ENCODE measurements around the gene CDH4. TPM values are rescaled to one million over a fixed set of nuclear protein-coding genes. Genes with fewer than 3 reads are reported as not detected.

Gene CDH4
- total and polyA plus RNA-seq, 4 donors: 5.8 to 24.1 (median 17.1) TPM

DNA sequence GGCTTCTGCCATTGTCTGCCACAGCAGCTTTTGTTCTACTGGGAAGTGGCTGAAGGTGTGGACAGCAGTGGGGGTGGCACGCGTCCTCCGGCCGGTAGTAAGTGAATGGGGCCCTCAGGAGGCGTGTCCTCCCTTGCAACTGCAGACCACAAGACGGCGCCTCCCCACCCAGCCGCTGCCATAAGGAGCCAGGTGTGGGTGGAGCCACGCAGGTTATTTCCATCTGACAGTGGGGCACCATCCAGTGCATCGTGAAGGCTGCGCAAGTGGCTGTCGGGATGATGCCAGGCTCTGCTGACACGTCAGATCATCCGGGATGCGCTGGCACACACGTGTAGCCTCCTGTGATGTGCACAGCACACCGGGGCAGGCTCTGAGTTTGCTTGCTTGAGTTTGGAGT is 379.7 kb downstream of the CDH4 start:
- Histone ChIP-seq H3K36me3 (ENCODE audit: control insufficient read depth, insufficient read depth, low read length) (peaks cover 2% of the 10 kb centered on the region), H3K4me3 (ENCODE audit: low read depth, low read length) (no peak overlapping the region), H3K27me3 (ENCODE audit: control insufficient read depth, insufficient read depth, low read length) (peaks cover 2% of the 10 kb centered on the region), H3K4me1 (ENCODE audit: control insufficient read depth, insufficient read depth, low read length) (peaks cover 56% of the 10 kb centered on the region), H3K27ac (ENCODE audit: low read depth, low read length) (no peak overlapping the region), H3K9me3 (ENCODE audit: control insufficient read depth, insufficient read depth, low read length) (no peaks in the 10 kb centered on the region)
- 89% methylated on average over 17 of the region's 17 CpGs for WGBS (ENCODE audit: insufficient coverage)
- DNase-seq (ENCODE audit: low read depth in 4 of 6, low spot score in 6 of 6): no peak

DNA sequence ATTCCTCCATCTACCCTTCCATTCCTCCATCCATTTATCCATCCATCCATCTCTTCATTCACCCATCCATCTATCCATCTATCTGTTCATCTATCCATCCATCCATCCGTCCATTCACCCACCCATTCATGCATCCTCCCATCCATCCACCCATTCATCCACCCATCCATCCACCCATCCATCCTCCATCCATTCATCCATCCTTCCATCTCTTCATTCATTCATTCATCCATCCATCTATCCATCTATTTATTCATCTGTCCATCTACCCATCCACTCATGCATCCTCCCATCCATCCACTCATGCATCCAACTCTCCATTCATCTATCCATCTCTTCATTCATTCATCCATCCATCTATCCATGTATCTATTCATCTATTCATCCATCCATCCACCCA is 380.9 kb downstream of the CDH4 start:
- H3K27me3 ChIP-seq (ENCODE audit: control insufficient read depth, insufficient read depth, low read length): peaks cover 2% of the 10 kb centered on the region
- H3K4me3 ChIP-seq (ENCODE audit: low read depth, low read length): no peak overlapping the region
- WGBS (ENCODE audit: insufficient coverage): 83% methylated on average over 1 of the region's 1 CpG
- no peaks in the 10 kb centered on the region for H3K9me3 ChIP-seq (ENCODE audit: control insufficient read depth, insufficient read depth, low read length)
- peaks cover 55% of the 10 kb centered on the region for H3K4me1 ChIP-seq (ENCODE audit: control insufficient read depth, insufficient read depth, low read length)
- DNase-seq (ENCODE audit: low read depth in 4 of 6, low spot score in 6 of 6): no peak
- H3K27ac ChIP-seq (ENCODE audit: low read depth, low read length): no peak overlapping the region
- peaks cover 2% of the 10 kb centered on the region for H3K36me3 ChIP-seq (ENCODE audit: control insufficient read depth, insufficient read depth, low read length)

DNA sequence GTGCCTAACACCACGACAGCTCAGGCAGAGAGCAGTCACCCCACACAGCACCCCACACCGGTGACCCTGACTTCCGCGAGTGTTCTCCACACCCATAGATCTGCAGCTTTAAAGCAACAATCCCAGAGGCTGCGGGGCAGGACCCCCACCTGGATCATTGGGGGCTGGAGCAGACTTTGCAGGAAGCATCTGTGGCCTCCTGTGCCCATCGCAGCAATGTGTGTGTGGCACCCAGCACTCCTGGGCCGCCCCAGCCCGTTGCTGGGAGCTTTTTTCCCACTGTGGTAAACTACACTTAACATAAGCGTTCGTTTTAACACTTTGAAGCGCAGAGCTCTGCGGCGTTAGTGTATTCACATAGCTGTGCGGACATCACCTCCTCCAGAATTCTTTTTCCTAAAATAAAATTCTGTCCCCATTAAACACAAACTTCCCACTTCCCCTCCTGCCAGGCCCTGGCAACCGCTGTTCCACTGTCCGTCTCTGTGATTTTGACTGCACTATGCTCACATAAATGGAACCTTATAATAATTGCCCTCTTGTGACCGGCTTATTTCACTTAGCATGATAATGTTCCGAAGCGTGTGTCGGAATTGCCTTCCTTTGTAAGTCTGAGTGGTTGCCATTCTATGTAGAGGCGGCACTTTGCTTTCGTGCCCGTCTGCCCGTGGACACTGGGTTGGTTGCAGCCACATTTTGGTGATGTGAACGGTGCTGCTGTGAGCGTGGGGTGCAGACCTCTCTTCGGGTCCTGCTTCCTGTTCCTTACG is 382.5 kb downstream of the CDH4 start:
- H3K27ac ChIP-seq (ENCODE audit: low read depth, low read length): no peak overlapping the region
- WGBS (ENCODE audit: insufficient coverage): 88% methylated on average over 24 of the region's 28 CpGs
- peaks cover 2% of the 10 kb centered on the region for H3K27me3 ChIP-seq (ENCODE audit: control insufficient read depth, insufficient read depth, low read length)
- no peak overlapping the region for H3K4me3 ChIP-seq (ENCODE audit: low read depth, low read length)
- peak in 1 of 6 donors; percentile 70 for DNase-seq (ENCODE audit: low read depth in 4 of 6, low spot score in 6 of 6)
- H3K4me1 ChIP-seq (ENCODE audit: control insufficient read depth, insufficient read depth, low read length): peaks cover 48% of the 10 kb centered on the region
- peaks cover 2% of the 10 kb centered on the region for H3K36me3 ChIP-seq (ENCODE audit: control insufficient read depth, insufficient read depth, low read length)
- no peaks in the 10 kb centered on the region for H3K9me3 ChIP-seq (ENCODE audit: control insufficient read depth, insufficient read depth, low read length)

DNA sequence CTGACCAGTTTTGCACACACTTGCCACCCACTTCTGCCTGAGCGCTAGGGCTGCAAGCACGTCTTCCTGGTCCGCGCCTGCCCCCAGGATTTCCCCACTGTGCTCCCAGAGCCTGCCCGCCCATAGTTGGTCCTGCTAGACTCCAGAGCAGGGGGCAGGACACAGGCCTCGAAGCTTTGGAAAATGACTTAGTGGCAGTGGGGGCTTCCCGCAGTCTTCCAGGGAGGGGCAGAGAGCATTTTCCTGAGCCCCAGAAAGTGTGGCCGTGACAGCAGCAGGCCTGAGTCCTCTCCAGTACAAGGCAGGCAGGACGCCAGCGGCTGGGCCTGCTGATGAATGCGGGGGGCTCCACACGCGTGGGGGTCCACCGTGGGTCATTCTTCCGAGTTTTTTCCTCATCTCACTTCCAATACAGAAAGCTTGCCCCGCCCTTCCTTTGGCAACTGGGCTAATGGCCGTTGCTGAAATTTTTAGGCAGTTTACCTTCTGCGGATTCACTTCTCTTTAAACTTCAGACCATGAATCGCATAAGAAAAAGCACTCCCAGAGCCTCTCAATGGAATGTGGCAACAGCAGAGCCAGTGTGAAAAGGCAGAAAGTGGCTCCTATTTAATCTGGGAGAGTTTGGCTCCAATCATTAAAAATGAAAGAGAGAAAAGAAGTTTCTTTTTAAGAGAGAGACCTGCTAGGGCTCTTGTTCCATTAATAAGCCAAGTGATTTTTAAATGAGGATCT is 383.8 kb downstream of the CDH4 start:
- Histone ChIP-seq H3K27ac (ENCODE audit: low read depth, low read length) (no peak overlapping the region), H3K4me3 (ENCODE audit: low read depth, low read length) (no peak overlapping the region), H3K36me3 (ENCODE audit: control insufficient read depth, insufficient read depth, low read length) (no peaks in the 10 kb centered on the region), H3K4me1 (ENCODE audit: control insufficient read depth, insufficient read depth, low read length) (peaks cover 52% of the 10 kb centered on the region), H3K27me3 (ENCODE audit: control insufficient read depth, insufficient read depth, low read length) (no peaks in the 10 kb centered on the region), H3K9me3 (ENCODE audit: control insufficient read depth, insufficient read depth, low read length) (no peaks in the 10 kb centered on the region)
- 57% methylated on average over 17 of the region's 19 CpGs for WGBS (ENCODE audit: insufficient coverage)
- DNase-seq (ENCODE audit: low read depth in 4 of 6, low spot score in 6 of 6): no peak

DNA sequence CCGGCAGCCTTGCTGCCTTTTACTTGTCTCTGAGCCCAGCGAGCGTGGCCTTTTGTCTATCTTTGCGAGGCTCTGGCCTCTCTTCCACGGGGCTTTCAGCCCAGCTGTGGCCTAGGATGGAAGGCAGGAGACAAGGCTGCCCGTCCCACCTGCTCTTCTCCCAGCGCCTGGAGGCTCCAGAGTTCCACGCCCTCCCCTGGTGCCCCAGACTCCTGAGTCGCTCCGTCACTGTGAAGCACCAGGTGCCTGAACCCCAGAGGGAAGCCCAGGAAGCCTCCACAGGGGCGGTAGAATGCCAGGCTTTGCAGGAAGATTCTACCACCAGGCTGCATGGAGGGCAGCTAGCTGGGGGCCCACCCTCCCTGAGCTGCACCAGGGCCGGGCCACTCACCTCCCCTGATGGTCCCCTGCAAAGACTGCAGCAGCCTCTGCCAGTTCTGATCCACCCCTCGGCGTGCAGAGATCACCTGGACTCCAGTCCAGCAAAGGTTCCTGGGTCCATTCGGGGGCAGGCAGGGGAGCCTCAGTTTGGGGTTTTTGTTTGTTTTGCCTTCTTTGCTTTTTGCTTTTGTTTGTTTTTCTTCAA is 384.6 kb downstream of the CDH4 start:
- Histone ChIP-seq H3K9me3 (ENCODE audit: control insufficient read depth, insufficient read depth, low read length) (no peaks in the 10 kb centered on the region), H3K27me3 (ENCODE audit: control insufficient read depth, insufficient read depth, low read length) (no peaks in the 10 kb centered on the region), H3K4me1 (ENCODE audit: control insufficient read depth, insufficient read depth, low read length) (peaks cover 56% of the 10 kb centered on the region), H3K27ac (ENCODE audit: low read depth, low read length) (no peak overlapping the region), H3K4me3 (ENCODE audit: low read depth, low read length) (no peak overlapping the region), H3K36me3 (ENCODE audit: control insufficient read depth, insufficient read depth, low read length) (no peaks in the 10 kb centered on the region)
- no peak for DNase-seq (ENCODE audit: low read depth in 4 of 6, low spot score in 6 of 6)
- 50% methylated on average over 11 of the region's 15 CpGs for WGBS (ENCODE audit: insufficient coverage)

DNA sequence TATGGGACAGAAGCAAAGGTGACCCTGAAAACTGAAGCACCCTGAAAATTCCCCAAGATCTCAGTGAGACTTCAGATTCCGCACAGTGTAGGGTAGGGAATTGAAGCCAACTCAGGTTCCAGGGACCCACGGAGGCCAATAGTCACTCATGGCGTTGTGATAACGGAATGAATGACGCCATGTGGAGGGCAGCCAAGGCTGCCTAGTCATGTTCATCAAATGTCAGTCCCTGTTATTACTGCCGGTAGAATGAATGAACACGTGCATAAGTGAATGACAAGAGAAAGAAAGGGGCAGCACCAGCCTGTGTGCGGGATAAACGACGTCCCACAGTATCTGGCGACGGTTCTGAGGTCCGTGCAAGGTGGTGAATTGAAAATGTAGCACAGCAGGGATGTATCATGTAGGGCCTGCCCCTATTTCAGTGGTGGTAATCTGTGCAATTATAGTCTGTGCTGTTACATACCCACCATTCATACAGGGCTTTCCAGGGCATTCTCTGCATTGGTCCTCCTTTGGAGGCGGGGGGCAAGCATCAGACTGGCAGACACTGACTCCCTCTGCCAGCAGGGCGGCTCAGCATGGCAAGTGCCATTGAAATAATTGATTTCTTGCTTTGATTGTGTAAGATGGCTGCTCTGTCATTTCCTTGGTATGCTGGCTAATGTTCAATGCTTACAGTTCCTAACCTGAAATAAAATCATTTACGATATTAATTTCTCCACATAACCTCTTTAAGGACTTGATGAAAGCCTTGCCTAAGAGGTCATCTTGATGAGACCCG is 386.9 kb downstream of the CDH4 start:
- no peak overlapping the region for H3K27ac ChIP-seq (ENCODE audit: low read depth, low read length)
- H3K4me1 ChIP-seq (ENCODE audit: control insufficient read depth, insufficient read depth, low read length): peaks cover 56% of the 10 kb centered on the region
- no peaks in the 10 kb centered on the region for H3K36me3 ChIP-seq (ENCODE audit: control insufficient read depth, insufficient read depth, low read length)
- H3K27me3 ChIP-seq (ENCODE audit: control insufficient read depth, insufficient read depth, low read length): no peaks in the 10 kb centered on the region
- DNase-seq (ENCODE audit: low read depth in 4 of 6, low spot score in 6 of 6): peak in 2 of 6 donors; percentile 51 to 61
- WGBS (ENCODE audit: insufficient coverage): 60% methylated on average over 13 of the region's 17 CpGs
- no peak overlapping the region for H3K4me3 ChIP-seq (ENCODE audit: low read depth, low read length)
- no peaks in the 10 kb centered on the region for H3K9me3 ChIP-seq (ENCODE audit: control insufficient read depth, insufficient read depth, low read length)

DNA sequence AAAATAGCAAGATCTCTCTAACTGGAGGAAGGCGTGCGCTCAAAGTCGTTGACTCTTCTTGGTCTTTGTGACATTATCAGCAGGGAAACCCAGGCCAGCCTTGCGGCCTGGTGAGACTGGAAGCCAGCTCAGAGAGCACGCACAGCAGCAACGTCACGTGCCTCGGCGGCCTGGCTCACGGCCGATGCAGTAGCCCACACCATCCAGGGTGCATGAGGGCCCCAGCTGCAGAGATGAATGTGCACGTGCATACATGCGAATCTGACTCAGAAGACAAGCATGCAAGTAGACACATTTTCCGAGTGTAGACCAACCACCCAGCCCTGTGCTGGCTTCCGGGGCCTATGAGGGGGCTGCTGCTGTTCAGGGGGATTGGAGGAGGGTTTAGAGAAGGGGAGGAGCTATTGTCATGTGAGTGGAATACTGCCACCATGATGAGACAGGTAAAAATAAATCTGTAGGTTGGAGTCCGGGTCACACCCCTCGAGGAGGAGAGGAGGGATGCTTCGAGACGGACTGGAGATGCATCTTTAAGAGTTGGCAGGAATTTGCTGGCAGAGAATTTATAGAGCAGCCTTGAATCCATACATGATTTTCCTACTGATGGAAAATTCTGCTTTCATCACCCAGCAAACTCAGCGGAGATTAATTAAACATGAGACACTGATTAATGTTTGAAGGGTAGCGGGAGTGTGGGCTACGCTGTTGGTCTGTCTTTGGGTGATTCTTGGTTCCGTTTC is 388.2 kb downstream of the CDH4 start:
- DNase-seq (ENCODE audit: low read depth in 4 of 6, low spot score in 6 of 6): peak in 2 of 6 donors; percentile 70 to 77
- Histone ChIP-seq H3K36me3 (ENCODE audit: control insufficient read depth, insufficient read depth, low read length) (no peaks in the 10 kb centered on the region), H3K9me3 (ENCODE audit: control insufficient read depth, insufficient read depth, low read length) (no peaks in the 10 kb centered on the region), H3K27ac (ENCODE audit: low read depth, low read length) (peak overlapping the region; percentile 6), H3K4me1 (ENCODE audit: control insufficient read depth, insufficient read depth, low read length) (peaks cover 55% of the 10 kb centered on the region), H3K27me3 (ENCODE audit: control insufficient read depth, insufficient read depth, low read length) (no peaks in the 10 kb centered on the region), H3K4me3 (ENCODE audit: low read depth, low read length) (no peak overlapping the region)
- 44% methylated on average over 21 of the region's 23 CpGs for WGBS (ENCODE audit: insufficient coverage)

DNA sequence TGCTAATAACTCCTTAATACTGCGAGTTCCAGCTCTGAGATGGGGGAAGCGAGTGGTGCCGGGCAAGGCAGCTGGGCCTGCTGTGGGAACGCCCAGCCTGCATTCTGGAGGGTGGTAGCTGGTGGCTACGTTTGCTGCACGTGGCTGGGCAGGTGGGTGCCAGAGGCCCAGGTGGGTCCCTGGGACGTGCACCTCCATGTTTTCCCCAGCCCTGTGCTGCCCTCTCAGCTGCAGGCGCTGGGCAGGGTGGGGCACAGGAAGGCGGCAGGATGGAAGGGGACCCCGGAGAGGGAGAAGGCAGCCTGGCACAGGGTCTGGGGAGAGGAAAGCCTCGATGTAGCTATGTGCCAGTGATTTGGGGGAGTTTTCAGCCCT is 388.8 kb downstream of the CDH4 start:
- DNase-seq (ENCODE audit: low read depth in 4 of 6, low spot score in 6 of 6): no peak
- no peaks in the 10 kb centered on the region for H3K27me3 ChIP-seq (ENCODE audit: control insufficient read depth, insufficient read depth, low read length)
- peaks cover 49% of the 10 kb centered on the region for H3K4me1 ChIP-seq (ENCODE audit: control insufficient read depth, insufficient read depth, low read length)
- H3K36me3 ChIP-seq (ENCODE audit: control insufficient read depth, insufficient read depth, low read length): no peaks in the 10 kb centered on the region
- no peak overlapping the region for H3K4me3 ChIP-seq (ENCODE audit: low read depth, low read length)
- WGBS (ENCODE audit: insufficient coverage): 79% methylated on average over 11 of the region's 11 CpGs
- no peaks in the 10 kb centered on the region for H3K9me3 ChIP-seq (ENCODE audit: control insufficient read depth, insufficient read depth, low read length)
- no peak overlapping the region for H3K27ac ChIP-seq (ENCODE audit: low read depth, low read length)
